ENCODE data around the gene UBTD2.

DNA sequence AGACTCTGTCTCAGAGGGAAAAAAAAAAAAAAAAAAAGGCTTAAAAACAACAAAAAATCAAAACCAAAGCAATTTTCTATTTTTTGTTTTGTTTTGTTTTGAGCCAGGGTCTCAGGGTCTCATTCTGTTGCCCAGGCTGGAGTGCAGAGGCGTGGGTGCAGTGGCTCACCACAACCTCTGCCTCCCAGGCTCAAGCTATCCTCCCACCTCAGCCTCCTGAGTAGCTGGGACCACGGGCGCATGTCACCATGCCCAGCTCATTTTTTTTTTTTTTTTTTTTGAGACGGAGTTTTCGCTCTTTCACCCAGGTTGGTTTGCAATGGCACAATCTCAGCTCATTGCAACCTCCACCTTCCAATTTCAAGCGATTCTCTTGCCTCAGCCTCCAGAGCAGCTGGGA is 101.3 kb downstream of the UBTD2 start:
- TF ChIP-seq POLR2A (IDR thresholded peaks at IDR 0.05), result no peak
- TF ChIP-seq, protein P1, sequence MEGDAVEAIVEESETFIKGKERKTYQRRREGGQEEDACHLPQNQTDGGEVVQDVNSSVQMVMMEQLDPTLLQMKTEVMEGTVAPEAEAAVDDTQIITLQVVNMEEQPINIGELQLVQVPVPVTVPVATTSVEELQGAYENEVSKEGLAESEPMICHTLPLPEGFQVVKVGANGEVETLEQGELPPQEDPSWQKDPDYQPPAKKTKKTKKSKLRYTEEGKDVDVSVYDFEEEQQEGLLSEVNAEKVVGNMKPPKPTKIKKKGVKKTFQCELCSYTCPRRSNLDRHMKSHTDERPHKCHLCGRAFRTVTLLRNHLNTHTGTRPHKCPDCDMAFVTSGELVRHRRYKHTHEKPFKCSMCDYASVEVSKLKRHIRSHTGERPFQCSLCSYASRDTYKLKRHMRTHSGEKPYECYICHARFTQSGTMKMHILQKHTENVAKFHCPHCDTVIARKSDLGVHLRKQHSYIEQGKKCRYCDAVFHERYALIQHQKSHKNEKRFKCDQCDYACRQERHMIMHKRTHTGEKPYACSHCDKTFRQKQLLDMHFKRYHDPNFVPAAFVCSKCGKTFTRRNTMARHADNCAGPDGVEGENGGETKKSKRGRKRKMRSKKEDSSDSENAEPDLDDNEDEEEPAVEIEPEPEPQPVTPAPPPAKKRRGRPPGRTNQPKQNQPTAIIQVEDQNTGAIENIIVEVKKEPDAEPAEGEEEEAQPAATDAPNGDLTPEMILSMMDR (IDR thresholded peaks at IDR 0.05), result no peak
